ENCODE data around the gene ULK1.

Gene ULK1

GRCh38 chr12:131933387-131933786 is 39.0 kb downstream of the ULK1 start:
- no peak overlapping the region for H3K9ac ChIP-seq (ENCODE audit: low read length)
- no peaks in the 10 kb centered on the region for H3F3A ChIP-seq (ENCODE audit: insufficient read depth, low read length)
- no peak overlapping the region for H3K4me3 ChIP-seq (ENCODE audit: low read depth, low read length, poor library complexity, severe bottlenecking)
- TF ChIP-seq, protein P1, sequence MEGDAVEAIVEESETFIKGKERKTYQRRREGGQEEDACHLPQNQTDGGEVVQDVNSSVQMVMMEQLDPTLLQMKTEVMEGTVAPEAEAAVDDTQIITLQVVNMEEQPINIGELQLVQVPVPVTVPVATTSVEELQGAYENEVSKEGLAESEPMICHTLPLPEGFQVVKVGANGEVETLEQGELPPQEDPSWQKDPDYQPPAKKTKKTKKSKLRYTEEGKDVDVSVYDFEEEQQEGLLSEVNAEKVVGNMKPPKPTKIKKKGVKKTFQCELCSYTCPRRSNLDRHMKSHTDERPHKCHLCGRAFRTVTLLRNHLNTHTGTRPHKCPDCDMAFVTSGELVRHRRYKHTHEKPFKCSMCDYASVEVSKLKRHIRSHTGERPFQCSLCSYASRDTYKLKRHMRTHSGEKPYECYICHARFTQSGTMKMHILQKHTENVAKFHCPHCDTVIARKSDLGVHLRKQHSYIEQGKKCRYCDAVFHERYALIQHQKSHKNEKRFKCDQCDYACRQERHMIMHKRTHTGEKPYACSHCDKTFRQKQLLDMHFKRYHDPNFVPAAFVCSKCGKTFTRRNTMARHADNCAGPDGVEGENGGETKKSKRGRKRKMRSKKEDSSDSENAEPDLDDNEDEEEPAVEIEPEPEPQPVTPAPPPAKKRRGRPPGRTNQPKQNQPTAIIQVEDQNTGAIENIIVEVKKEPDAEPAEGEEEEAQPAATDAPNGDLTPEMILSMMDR (IDR thresholded peaks at IDR 0.05; ENCODE audit: low read length) = no peak
- no peak for TF ChIP-seq EZH2 (IDR thresholded peaks at IDR 0.05; ENCODE audit: borderline replicate concordance, low read length)
- no peaks in the 10 kb centered on the region for H3K9me3 ChIP-seq (ENCODE audit: low read length)
- peaks cover 71% of the 10 kb centered on the region for H3K36me3 ChIP-seq (ENCODE audit: insufficient read depth, low read length)
- H2AFZ ChIP-seq (ENCODE audit: low read length) = no peak overlapping the region
- H3K79me2 ChIP-seq (ENCODE audit: insufficient read depth, low read length) = peaks cover 8% of the 10 kb centered on the region; the same call in 1 of the 2 replicates
- no peaks in the 10 kb centered on the region for H4K20me1 ChIP-seq (ENCODE audit: insufficient read depth, low read length)
- no peaks in the 10 kb centered on the region for H3K27me3 ChIP-seq (ENCODE audit: insufficient read depth, low read length)
- H3K9me2 ChIP-seq (ENCODE audit: low read depth, low read length) = no peaks in the 10 kb centered on the region
- no peak overlapping the region for H3K4me2 ChIP-seq (ENCODE audit: low read length)
- H3K4me1 ChIP-seq (ENCODE audit: insufficient read depth, low read length, severe bottlenecking) = peaks cover 12% of the 10 kb centered on the region
- H3K27ac ChIP-seq (ENCODE audit: low read depth, low read length, poor library complexity, severe bottlenecking) = no peak overlapping the region

GRCh38 chr12:131934535-131934934 is 40.1 kb downstream of the ULK1 start:
- Histone ChIP-seq H3K36me3 (ENCODE audit: insufficient read depth, low read length) (peaks cover 81% of the 10 kb centered on the region), H4K20me1 (ENCODE audit: insufficient read depth, low read length) (no peaks in the 10 kb centered on the region)
- no peak for TF ChIP-seq EZH2 (IDR thresholded peaks at IDR 0.05; ENCODE audit: borderline replicate concordance, low read length)
- TF ChIP-seq, protein P1 (IDR thresholded peaks at IDR 0.05; ENCODE audit: low read length) = no peak

GRCh38 chr12:131938082-131938481 is 43.7 kb downstream of the ULK1 start:
- Histone ChIP-seq H3F3A (ENCODE audit: insufficient read depth, low read length) (no peaks in the 10 kb centered on the region), H4K20me1 (ENCODE audit: insufficient read depth, low read length) (no peaks in the 10 kb centered on the region), H3K27ac (ENCODE audit: low read depth, low read length, poor library complexity, severe bottlenecking) (no peak overlapping the region), H2AFZ (ENCODE audit: low read length) (no peak overlapping the region), H3K27me3 (ENCODE audit: insufficient read depth, low read length) (no peaks in the 10 kb centered on the region), H3K4me2 (ENCODE audit: low read length) (no peak overlapping the region), H3K4me3 (ENCODE audit: low read depth, low read length, poor library complexity, severe bottlenecking) (no peak overlapping the region), H3K9ac (ENCODE audit: low read length) (no peak overlapping the region), H3K36me3 (ENCODE audit: insufficient read depth, low read length) (peaks cover 92% of the 10 kb centered on the region), H3K9me3 (ENCODE audit: low read length) (no peaks in the 10 kb centered on the region), H3K79me2 (ENCODE audit: insufficient read depth, low read length) (no peaks in the 10 kb centered on the region), H3K4me1 (ENCODE audit: insufficient read depth, low read length, severe bottlenecking) (no peaks in the 10 kb centered on the region), H3K9me2 (ENCODE audit: low read depth, low read length) (no peaks in the 10 kb centered on the region)
- TF ChIP-seq EZH2 (IDR thresholded peaks at IDR 0.05; ENCODE audit: borderline replicate concordance, low read length) = no peak
- TF ChIP-seq, protein P1 (IDR thresholded peaks at IDR 0.05; ENCODE audit: low read length) = no peak

More at GRCh38 chr12:131934535-131934934, 40.1 kb downstream of the ULK1 start:
- Histone ChIP-seq H3K9me3 (ENCODE audit: low read length) (no peaks in the 10 kb centered on the region), H3K27me3 (ENCODE audit: insufficient read depth, low read length) (no peaks in the 10 kb centered on the region), H3K9ac (ENCODE audit: low read length) (no peak overlapping the region), H3K4me1 (ENCODE audit: insufficient read depth, low read length, severe bottlenecking) (peaks cover 12% of the 10 kb centered on the region), H3K4me3 (ENCODE audit: low read depth, low read length, poor library complexity, severe bottlenecking) (no peak overlapping the region), H3K9me2 (ENCODE audit: low read depth, low read length) (no peaks in the 10 kb centered on the region), H3K27ac (ENCODE audit: low read depth, low read length, poor library complexity, severe bottlenecking) (no peak overlapping the region), H3K79me2 (ENCODE audit: insufficient read depth, low read length) (peaks cover 8% of the 10 kb centered on the region; the same call in 1 of the 2 replicates), H3K4me2 (ENCODE audit: low read length) (no peak overlapping the region), H3F3A (ENCODE audit: insufficient read depth, low read length) (no peaks in the 10 kb centered on the region), H2AFZ (ENCODE audit: low read length) (no peak overlapping the region)
